Astrocyte of the cerebellum (primary cell): ENCODE data around the gene SEC24D.
"Not testable (repeated sequence)": the region's sequence is repeated elsewhere in the genome, so short reads cannot be mapped to it uniquely, and the experiment has no call there.

Experiments used
- DNase-seq: peaks from one replicate; pipeline ENCODE4 v3.0.0-alpha.2; 2011; ENCODE audit warnings: low read depth
- H3K4me3 ChIP-seq: 2 replicates; pipeline ENCODE4 v1.5.1; 2011; ENCODE audit warnings: mild to moderate bottlenecking, low read depth, low read length, moderate library complexity
- in situ Hi-C: cut with HindIII; loops from 2 replicates; pipeline ENCODE4 v1.10.0; 2017; ENCODE audit warnings: low sequenced_read_pairs
- TF ChIP-seq, protein P1 (sequence below): IDR thresholded peaks from 2 replicates; pipeline ENCODE4 v1.5.1; 2012; ENCODE audit warnings: low read length, low read depth, moderate library complexity, mild to moderate bottlenecking; ENCODE audit errors: missing control alignments

Gene SEC24D, protein sequence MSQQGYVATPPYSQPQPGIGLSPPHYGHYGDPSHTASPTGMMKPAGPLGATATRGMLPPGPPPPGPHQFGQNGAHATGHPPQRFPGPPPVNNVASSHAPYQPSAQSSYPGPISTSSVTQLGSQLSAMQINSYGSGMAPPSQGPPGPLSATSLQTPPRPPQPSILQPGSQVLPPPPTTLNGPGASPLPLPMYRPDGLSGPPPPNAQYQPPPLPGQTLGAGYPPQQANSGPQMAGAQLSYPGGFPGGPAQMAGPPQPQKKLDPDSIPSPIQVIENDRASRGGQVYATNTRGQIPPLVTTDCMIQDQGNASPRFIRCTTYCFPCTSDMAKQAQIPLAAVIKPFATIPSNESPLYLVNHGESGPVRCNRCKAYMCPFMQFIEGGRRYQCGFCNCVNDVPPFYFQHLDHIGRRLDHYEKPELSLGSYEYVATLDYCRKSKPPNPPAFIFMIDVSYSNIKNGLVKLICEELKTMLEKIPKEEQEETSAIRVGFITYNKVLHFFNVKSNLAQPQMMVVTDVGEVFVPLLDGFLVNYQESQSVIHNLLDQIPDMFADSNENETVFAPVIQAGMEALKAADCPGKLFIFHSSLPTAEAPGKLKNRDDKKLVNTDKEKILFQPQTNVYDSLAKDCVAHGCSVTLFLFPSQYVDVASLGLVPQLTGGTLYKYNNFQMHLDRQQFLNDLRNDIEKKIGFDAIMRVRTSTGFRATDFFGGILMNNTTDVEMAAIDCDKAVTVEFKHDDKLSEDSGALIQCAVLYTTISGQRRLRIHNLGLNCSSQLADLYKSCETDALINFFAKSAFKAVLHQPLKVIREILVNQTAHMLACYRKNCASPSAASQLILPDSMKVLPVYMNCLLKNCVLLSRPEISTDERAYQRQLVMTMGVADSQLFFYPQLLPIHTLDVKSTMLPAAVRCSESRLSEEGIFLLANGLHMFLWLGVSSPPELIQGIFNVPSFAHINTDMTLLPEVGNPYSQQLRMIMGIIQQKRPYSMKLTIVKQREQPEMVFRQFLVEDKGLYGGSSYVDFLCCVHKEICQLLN

DNA sequence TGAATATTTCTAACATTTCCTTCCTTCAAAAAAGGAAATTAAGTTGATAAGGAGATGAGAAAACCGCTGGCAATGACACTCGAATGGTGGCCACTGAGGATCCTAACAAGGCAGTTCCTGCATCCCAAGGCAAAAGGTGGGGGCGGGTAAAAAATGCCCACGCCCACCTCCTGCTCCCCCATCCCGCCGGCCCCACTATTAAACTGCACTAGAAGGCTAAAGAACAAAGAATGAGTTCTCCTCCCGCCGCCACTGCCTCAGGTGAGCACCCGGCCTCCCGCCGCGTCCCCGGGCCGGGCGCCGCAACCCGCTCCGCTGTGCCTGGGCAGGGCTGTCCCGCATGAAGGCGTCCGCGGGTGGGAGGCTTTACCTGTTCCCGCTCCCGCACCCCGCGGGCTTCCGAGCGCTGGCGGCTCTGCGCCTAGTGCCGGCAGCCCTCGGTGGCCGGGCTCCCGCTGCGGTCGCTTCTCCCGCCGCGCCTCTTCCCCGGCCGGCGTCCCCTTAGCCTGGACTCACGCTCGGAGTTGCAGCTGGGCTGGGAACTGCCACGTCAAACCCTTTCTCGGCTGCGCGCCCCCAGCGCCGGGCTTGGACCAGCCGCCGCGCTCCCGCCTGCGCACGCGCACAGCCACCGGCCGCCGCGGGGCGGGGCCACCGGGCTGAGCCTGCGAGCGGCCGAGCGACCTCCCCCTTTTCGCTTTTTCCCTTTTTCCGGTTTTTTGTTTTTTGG lies at the start of gene SEC24D:
SEC24D (minus strand) TSS at position 556 of the 730 bp plus-strand sequence. CDS start 2,430 bp downstream, outside the sequence.
- in situ Hi-C loops: no loop called here
- TF ChIP-seq, protein P1, sequence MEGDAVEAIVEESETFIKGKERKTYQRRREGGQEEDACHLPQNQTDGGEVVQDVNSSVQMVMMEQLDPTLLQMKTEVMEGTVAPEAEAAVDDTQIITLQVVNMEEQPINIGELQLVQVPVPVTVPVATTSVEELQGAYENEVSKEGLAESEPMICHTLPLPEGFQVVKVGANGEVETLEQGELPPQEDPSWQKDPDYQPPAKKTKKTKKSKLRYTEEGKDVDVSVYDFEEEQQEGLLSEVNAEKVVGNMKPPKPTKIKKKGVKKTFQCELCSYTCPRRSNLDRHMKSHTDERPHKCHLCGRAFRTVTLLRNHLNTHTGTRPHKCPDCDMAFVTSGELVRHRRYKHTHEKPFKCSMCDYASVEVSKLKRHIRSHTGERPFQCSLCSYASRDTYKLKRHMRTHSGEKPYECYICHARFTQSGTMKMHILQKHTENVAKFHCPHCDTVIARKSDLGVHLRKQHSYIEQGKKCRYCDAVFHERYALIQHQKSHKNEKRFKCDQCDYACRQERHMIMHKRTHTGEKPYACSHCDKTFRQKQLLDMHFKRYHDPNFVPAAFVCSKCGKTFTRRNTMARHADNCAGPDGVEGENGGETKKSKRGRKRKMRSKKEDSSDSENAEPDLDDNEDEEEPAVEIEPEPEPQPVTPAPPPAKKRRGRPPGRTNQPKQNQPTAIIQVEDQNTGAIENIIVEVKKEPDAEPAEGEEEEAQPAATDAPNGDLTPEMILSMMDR: no peak
- peak; percentile 60 for DNase-seq
- peak within 1 kb of the TSS; percentile 88 for H3K4me3 ChIP-seq

DNA sequence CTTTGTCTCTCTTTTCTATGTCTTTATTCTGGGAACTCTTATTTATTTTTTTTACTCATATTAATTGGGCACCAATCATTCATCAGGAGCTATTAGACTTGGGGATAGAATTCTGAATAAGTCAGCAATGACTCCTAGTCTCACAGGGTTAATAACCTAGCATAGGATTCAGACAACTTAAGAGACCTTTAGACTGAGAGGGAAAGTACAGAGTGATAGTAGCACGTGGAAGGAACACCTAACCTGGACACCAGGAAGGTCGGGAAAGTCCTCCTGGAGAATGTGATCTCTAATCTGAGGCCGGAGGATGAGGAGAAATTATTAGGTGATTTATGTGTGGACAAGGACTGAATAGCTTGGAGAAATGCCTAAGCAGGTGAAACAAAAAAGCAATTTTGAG lies 48.8 kb upstream of the SEC24D start:
- no peak overlapping the region for H3K4me3 ChIP-seq
- TF ChIP-seq, protein P1: no peak
- in situ Hi-C loops: no loop called here
- DNase-seq: no peak

DNA sequence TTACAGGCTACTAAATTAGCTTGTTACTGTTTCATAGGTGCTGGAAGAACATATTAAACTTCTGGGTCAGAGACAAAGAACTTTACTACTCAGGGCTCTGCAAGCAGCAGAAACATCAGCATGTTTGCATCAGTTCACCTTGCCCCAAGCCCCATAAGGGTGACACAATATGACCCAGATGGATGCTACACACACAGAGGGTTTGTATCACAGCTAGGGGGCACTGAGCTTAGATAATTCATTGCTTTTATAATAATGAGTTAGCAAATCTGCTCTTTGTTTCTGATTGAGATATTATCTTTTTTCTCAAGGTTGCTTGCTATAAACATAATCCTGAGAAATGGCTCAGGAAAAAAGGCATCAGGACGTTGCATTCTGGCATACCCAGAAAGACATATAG lies 47.9 kb upstream of the SEC24D start:
- DNase-seq: no peak
- TF ChIP-seq, protein P1: peak; percentile 21
- no peak overlapping the region for H3K4me3 ChIP-seq
- in situ Hi-C loops: no loop called here

DNA sequence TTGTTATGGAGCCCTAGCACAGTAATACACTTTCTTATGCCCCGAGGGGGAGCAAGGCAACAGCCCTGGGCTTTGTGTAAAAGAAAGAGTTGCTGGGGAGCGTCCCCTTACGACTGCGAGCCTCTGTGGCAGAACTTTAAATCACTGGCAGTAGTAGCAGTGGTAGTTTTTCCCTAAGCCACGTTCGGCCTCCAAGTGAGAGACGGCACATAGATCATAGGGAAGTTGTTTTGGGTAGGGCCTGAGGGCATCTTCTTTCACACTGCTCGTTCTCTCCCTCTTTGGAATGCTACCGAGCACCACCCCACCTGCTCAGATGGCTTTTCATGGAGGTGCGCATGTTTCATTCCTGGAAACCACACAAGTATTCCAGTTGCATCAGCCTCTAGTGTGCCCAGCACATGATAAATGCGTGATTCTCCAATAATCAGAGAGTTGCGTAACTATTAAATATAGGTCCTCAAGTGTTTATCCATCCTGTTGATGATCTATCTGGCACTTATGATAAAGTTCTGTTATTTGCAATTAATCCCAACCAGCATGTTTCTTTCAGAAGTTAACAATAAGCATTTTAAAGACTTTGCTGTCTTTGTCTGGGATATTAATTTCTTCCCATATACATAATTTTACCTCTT lies 45.7 kb upstream of the SEC24D start:
- TF ChIP-seq, protein P1: no peak
- H3K4me3 ChIP-seq: no peak overlapping the region
- DNase-seq: no peak
- in situ Hi-C loops: no loop called here

DNA sequence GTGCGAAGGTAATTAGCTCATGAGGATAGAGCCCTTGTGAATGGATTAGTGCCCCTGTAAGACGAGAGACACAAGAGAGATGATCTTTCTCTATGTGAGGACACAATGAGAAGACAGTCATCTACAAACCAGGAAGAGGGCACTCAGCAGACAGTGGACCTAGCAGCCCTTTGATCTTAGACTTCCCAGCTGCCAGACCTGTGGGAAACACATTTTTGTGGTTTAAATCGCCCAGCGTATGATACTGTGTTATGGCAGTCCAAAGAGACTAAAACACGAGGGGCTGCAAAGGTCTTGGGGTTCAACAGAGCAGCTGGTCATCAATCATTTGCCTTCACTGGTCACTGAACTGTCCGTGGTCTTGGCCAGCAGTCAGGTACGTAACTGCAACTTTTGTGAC lies 43.5 kb upstream of the SEC24D start:
- no peak overlapping the region for H3K4me3 ChIP-seq
- in situ Hi-C loops: no loop called here
- no peak for DNase-seq
- TF ChIP-seq, protein P1: no peak

DNA sequence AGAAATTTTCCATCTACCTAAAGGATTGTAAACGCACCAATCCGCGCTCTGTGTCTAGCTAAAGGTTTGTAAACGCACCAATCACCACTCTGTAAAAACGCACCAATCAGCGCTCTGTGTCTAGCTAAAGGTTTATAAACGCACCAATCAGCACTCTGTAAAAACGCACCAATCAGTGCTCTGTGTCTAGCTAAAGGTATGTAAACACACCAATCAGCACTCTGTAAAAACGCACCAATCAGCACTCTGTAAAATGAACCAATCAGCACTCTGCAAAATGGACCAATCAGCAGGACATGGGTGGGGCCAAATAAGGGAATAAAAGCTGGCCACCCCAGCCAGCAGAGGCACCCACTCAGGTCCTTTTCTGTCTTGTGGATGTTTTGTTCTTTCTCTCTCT lies 42.6 kb upstream of the SEC24D start:
- in situ Hi-C loops, DNase-seq, H3K4me3 ChIP-seq: not testable (repeated sequence)
